OCI-LY3 (cell line): ENCODE results near the gene ASIC2.

Experiments
- EZH2phosphoT487 ChIP-seq: fragments of 200-600 bp; shearing (Covaris generic); IDR thresholded peaks from 2 replicates; pipeline ENCODE4 v1.6.1; 2018; ENCODE audit warnings: antibody characterized with exemption, mixed run types, low read depth
- TF ChIP-seq, protein P1 (sequence below): fragments of 200-600, 300-600 bp; sonication (generic); IDR thresholded peaks from 2 replicates; pipeline ENCODE4 v1.5.1; 2014; ENCODE audit warnings: antibody characterized with exemption, low read length, low read depth

DNA sequence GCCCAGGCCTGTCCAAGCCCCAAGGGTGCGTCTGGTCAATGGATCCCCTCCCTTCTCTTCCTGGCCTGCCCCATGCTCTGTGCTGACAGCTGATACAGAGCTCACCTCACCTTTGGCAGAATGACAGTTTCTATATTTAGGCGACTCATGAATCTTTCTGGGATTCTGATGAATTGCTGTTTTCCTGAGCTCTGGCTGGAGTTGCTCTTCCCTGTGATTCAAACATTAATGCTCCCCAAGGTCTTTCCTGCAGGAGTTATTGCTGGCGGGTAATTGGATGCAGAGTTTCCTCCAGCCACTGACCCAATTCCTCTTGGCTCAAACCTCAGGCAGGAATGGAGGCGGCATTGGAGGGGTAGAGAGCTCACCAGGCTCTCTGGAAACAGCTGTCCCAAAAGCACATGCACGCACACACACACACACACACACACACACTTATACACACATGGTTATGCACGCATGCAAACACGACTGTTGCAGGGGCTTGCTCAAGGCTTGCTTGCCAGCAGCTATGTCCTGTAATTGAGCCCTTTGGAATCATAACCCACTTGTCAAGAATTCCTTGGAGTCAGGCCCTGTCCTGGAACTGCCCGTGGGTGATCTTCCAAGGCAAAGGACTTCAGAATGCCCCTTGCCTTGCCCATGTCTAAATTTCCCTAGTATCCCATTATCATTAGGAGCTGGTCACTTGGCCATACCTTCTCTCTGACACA, 128.8 kb downstream of the ASIC2 start:
- TF ChIP-seq, protein P1, sequence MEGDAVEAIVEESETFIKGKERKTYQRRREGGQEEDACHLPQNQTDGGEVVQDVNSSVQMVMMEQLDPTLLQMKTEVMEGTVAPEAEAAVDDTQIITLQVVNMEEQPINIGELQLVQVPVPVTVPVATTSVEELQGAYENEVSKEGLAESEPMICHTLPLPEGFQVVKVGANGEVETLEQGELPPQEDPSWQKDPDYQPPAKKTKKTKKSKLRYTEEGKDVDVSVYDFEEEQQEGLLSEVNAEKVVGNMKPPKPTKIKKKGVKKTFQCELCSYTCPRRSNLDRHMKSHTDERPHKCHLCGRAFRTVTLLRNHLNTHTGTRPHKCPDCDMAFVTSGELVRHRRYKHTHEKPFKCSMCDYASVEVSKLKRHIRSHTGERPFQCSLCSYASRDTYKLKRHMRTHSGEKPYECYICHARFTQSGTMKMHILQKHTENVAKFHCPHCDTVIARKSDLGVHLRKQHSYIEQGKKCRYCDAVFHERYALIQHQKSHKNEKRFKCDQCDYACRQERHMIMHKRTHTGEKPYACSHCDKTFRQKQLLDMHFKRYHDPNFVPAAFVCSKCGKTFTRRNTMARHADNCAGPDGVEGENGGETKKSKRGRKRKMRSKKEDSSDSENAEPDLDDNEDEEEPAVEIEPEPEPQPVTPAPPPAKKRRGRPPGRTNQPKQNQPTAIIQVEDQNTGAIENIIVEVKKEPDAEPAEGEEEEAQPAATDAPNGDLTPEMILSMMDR: no peak
- no peak for TF ChIP-seq EZH2phosphoT487
